NCI-H524 treated with DMSO at 0.1 percent for 48 hours (cell line): ENCODE measurements around the gene HIPK4.
A peak's percentile ranks its signal among the peaks of the same experiment; 100 is the strongest.

ENCODE experiments used
- DNase-seq: peaks from one replicate; lab custom pipeline; 2025; lab: John Stamatoyannopoulos, UW

HIPK4 gene

DNA sequence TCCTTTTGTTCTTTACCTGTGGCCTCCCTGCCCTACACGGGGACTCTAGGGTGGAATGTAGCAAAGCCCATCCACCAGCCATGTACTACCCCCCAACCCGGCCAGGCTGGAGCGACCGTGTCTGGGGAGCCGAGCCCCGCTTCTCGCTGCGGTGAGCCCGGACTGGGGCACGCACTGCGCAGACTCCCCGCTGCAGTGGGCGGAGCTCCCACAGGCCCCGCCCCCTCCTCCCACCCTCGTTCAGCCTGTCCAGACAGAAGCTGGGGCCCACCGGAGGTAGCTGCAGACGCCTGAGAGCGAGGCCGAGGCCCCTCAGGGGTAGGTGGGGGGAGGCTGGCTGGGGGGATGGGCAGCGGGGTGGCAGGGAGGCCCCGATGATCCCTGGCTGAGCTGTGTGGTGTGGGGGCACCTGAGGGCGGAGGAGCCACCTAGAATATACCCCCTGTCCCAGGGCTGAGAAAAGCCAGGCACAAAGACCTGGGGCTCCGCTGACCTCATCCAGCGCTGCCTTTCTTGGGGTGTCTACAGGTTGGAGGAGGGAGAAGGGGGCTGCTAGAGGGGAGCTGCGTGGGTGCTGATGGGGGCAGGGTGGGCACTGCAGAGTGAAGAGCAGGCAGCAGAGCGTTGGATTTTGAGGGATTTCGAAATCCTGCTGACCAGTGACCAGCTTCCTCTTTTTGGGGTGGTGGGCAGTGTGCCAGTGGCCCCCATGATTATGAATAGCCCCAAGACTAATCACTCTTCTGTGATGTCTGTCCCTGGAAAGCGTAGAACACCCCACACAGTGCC lies 24.2 kb downstream of the HIPK4 start:
- no peak for DNase-seq

DNA sequence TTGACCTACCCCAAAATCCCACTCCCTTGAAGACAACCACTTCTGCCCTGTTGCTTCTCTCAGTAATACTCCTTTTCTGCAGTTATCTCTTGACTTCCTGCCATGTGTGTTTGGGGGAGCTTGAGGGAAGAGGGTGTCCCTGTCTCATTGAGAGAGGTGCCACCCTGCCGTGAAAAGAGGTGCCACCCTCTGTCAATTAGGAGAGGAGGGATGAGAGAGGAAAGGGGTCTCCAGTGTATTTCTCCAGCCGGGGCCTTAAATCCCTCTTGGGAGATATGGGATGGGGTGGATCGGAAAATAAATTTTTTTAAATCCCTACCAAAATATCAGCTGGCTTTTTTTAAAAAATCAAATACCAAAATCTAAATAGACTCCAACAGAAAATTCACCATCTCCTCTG lies 25.0 kb downstream of the HIPK4 start:
- no peak for DNase-seq

DNA sequence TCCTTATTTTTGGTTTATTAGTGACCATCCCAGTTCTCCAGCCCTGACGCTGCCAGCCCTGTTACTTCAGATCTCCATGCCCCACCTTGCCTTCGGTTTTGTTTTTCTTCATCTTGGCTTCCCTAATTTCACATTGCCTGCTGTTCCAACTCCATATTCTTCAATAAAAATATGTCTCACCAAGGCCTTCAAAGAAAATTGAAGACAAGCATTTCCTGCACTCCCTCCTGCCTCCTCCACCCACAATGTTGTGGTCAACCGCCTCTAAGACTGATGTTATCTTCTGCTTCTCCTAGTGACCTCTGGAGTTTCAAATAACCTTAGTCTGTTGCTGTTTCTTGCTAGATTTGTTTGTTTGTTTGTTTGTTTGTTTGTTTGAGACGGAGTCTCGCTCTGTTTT lies 26.9 kb downstream of the HIPK4 start:
- DNase-seq: no peak

DNA sequence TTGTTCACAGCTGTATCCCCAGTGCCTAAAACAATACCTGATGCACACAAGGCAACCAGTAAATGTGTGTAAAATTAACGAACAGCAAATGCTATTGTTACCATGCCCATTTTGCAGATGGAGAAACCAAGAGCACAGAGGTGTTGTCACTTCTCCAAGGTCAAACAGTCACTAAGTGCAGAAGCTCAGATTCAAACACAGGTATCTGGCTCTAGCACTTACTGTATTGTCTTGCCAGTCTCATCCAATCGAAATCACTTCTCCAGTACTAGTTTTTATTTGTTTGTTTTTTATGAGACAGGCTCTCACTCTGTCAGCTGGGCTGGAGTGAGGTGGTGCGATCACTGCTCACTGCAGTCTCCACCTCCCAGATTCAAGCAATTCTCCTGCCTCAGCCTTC lies 27.8 kb downstream of the HIPK4 start:
- no peak for DNase-seq

DNA sequence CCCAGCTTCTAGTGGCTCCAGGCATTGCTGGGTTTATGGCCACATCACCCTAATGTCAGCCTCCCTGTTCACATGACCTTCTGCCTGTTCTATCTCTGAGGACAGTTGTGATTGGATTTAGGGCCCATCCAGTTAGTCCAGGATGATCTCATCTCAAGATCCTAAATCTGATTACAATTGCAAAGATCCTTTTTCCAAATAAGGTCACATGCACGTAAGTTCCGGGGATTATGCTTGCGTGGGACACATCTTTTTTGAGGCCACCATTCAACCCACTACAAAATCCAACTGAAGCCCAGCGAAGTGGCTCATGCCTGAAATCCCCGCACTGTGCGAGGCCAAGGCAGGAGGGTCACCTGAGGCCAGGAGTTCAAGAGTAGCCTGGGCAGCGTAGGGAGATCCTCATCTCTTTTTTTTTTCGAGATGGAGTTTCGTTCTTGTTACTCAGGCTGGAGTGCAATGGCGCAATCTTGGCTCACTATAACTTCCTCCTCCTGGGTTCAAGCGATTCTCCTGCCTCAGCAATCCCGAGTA lies 29.2 kb downstream of the HIPK4 start:
- DNase-seq: no peak

DNA sequence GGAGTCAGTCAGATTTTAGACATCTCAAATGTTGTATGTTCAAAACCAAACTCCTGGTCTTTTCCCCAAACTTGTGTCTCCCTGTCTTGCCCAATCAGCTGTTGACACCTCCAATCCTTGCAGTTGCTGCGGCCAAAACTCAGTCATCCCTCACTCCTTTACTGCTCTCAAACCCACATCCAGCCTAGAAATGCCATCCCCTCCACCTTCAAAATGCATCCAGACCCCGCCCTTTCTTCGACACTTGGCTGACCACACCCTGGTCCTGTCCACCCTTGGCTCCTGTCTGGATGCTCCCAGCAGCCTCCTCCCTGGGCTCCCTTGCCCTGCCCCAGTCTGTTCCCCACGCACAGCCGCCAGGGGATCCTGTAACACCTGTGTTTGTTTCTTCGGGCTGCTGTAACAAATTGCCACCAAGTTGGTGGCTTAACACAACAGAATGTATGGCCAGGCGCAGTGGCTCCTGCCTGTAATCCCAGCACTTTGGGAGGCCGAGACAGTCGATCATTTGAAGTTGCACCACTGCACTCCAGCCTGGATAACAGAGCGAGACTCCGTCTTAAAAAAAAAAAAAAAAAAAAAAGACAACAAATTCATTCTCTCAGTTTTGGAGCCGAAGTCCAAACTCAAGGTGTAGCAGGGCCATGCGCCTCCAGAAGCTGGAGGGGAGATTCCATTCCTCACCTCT lies 29.8 kb downstream of the HIPK4 start:
- no peak for DNase-seq

DNA sequence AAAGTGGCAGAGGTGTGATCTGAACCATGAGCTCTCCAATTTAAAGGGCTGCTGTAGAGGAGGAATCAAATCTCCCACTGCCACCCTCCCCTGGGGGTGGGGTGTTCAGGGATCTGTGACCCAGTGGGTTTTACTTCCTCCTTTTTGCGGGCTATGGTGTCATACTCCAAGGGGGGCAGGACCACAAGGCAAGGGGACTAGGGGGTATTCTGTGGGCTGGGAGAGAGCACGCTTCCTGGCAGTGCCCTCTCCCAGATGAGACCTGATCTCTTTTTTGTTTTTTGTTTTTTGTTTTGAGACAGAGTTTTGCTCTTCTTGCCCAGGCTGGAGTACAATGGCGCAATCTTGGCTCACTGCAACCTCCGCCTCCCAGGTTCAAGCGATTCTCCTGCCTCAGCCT lies 31.2 kb downstream of the HIPK4 start:
- DNase-seq: no peak

DNA sequence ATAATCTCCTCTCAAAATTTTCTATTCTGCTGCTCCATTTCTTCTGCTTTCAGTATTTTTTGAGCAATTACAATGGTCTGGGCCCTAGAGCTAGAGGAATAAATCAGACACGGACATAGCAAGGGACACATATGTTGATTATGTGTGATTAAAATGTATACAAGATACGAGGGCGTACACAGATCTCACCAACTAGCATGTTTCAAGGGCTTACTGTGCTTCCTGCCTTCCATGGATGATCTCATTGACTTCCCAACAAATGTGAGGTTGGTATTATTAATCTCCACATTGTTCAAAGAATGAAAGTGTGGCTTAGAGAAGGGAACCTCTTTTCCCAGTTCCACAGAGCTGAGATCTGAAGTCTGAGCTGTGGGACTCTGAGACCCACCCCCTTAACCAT lies 32.3 kb downstream of the HIPK4 start:
- DNase-seq: no peak

DNA sequence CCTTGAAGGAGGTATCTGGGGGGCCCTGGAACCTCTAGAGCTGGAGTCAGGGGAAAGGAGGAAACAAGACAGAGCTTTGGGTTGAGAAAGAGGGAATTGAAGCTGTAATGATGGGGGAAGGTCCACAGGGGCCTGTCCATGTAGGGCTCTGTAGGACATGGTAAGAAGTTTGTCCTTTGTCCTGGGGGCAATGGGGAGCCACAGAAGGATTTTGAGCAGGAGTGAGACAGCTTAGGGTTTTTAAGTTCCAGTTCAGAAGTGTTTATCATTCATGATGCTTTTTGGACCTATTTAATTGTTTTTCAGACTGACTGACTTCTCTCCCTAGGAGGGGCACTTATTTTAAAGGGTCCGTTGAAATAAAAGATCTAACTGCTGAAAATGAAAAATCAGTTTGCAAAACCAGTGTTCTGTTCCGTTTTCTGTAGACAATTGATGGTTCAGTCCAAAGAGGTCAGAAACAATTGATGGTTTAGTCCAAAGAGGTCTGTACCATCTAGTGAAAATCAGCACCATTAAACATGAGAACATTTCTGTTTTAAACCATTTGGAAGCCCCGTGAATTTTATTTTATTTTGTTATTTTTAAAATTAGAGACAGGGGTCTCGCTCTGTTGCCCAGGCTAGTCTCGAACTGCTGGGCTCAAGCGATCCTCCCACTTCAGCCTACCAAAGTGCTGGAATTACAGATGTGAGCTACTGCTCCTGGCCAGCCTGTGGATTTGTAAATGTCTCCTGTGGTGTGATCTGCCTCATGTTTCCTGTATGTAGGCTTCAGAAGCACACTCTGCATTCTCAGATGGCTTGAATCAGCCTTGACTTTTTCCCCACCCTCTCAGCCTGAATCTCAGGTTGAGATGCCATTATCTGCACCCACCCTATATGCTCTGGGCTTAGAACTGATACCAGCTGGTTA lies 33.0 kb downstream of the HIPK4 start:
- no peak for DNase-seq

DNA sequence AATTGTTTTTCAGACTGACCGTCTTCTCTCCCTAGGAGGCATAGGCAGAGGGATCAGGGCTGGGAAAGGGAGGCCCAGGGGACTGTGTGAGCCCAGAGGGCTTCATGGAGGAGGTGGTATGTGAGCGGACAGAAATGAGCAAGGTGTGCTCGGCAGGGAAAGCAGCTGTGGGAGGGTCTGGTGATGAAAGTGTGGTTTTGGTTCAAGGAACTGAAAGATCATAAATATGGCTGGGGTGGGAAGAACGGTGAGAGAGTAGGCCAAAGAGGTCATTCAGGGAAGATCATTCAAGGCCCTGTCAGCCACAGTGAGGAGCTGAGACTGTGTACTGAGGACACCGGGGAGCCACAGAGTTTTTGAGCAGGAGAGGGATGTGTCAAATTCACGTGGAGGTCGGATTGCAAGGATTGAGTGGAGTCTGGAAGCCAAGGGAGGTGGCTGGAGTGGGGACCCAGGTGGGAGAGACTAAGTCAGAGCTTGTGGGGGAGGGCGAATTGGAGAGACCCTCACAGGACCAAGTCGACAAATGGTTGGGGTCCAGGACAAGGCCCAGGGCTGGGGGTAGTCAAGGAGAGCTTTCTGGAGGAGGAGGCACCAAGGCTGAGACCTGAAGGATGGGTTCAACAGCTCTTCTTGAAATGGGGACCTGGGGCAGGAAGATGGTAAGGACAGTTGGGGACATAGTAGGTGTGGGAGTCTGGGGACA lies 33.9 kb downstream of the HIPK4 start:
- DNase-seq: no peak

DNA sequence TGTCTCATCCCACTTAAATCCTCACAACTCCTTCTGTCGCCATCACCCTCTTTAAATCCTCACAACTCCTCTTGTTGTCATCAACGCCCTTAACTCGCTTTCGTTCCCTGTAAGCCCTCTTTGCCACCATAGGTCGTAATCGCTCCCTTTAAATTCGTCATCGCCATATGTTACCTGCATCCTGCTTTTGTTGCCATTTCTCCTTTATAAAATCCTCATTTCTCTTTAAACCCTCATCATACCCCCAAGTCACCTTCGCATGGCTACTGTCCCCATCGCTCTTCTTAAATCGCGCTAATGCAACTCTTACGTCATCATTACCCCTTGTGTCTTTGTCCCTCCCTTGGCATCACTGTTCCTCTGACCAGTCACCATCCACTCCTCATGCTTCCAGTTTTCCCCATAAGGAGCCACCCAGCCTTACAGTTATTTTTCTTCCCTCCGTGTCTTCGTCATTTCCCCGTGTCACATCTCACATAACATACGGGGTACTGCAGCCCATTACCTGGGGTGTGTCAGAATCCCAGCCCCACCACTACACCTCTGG lies 40.9 kb downstream of the HIPK4 start:
- DNase-seq: no peak

DNA sequence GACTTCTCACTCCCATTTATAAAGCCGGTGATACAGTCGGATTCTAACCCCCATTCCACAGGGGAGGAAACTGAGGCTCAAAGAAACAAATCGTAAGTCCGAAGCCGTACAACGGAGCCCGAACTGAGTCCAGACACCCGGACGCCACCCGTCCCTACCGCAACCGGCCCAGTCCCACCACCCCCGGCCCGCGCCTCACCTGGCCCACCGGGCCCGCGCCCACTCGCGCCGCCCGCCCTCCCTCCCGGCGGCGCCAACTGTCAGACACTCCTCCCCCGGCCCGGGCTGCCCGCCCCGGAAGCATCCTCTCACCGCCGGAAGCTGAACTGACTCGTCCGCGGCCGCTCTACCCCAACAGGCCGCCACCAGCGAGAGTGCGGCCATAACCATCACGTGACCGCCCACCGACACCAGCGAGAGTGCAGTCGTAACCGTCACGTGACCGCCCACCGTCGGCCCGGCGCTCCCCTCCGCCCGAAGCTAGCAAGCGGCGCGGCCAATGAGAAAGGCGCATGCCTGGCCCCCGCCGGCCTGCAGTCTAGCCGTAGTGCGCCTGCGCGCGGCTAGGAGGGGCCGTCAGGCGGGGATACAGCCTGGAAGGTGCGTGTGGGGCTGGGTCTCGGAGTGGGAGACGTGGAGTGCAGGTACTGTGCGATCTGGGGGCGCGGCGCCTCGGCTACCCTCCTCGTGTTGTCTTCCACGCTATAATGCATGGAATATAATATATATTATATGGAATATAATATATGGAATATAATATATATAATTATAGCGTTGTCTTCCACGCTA lies 41.7 kb downstream of the HIPK4 start, which contains the start of the genes C19orf47 and PLD3:
C19orf47 (minus strand) TSS at position 273 of the 789 bp plus-strand sequence. CDS start 6,540 bp downstream, outside the sequence.
PLD3 (plus strand) TSS at position 571 of the 789 bp plus-strand sequence. CDS start 17,789 bp downstream, outside the sequence.
- DNase-seq: peak; percentile 98

DNA sequence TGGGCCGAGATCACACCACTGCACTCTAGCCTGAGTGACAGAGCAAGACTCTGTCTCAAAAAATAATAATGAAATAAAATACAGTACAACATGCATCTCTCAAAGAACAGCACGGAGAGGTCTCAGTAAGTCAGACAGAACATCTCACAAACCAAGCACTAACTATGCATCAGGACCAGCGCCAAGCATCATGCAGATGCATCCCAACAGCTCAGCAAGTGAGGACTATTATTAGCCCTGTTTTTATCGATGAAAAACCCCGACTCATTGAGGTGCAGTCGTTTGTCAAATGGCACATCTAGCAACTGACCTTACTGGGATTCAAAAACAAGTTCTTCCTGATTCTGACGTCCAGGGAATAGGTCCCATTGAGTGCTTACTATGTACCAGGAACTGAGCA lies 45.6 kb downstream of the HIPK4 start:
- DNase-seq: no peak

DNA sequence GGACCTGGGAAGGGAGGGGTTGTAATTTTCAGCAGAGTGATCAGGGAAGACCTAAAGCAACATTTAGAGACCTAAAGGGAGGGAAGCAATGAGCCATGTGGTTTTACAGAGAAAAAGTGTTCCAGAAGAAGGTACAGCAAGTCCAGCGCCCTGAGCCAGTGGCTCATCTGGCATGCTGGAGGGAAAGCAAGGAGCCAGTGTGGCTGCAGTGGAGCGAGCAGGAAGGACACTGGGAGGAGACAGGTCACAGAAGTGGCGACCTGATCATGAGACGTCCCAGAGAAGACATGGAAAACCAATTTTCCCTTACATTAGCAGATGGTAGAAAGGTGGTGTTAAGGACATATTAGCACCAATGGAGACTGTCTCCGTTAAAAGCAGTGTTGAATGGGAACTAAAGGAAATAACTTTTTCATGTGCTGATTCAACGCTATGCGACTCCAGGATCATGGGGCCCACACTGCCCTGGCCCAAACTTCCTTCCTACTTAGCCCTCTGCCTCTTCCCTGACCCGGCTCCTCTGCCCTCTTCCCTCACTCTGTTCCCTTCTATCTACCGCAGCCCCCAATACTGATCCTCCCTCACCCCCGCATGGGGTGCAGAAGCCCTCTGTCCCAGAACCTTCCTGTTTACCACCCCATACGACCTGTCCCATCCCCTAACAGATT lies 47.2 kb downstream of the HIPK4 start:
- no peak for DNase-seq

DNA sequence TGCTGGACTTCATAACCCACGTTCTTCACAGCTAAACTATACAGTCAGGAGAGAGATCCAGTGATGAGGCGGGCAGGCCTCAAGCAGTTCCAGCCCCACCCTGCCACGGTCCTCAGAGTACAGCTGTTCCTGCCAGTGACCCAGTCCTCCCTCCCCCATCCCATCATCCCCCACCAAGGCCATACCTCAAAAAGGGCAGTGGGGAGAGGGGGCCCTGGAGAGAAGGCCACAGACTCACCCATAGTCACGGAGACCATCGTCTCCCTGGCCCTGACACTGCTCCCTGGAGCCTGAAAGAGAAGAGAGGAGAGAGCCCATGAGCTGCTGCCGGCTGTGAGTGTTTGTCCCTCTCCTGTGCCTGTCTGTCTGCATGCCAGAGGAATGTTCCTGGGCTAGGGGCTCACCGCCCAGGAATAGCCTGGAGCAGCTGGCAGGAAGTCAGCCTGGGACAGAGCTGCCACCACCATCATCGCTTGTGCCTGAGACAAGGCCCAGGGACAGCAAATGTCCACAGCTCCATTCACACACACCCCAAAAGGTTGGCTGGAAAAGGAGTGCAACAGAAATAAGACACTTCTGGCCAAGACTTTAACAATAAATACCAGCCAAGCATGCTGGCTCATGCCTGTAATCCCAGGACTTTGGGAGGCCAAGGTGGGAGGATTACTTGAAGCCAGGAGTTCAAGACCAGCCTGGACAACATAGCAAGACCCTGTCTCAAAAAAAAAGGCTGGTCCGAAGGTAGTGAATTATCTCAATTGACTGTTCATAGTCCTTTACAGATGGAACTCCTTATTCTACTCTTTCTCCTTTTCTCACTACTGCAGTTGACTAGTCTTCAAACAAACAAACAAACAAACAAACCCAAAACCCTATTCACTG lies 48.1 kb downstream of the HIPK4 start:
- DNase-seq: no peak

DNA sequence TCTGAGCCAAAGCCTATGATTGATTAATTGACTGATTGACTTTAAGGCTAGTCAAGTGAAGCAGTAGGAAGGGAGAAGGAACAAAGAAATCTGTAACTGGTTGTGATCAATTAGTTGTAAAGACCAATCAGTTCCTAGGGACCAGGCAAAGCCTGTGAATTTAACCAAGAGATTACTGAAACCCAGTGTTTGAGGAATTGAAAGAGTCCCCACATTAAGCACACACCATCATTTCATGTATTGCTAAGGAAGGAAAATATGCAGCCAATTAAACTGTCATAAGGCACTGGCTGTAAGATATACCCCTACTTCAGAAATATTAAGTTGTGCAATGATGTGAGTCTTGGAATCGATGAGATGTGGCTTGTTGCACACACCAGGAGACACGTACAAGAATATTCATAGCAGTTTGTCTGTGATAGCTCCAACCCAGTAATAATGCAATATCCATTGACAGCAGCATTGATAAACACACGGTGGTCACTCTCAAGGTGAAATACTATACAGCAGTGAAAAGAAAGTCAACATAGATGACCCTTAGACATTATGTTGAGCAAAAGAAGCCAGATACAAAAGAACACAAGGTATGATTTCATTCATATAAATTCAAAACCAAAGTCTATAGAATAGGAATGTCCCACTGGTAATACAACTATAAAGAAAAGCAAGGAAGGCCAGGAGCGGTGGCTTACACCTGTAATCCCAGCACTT lies 50.8 kb downstream of the HIPK4 start:
- no peak for DNase-seq

DNA sequence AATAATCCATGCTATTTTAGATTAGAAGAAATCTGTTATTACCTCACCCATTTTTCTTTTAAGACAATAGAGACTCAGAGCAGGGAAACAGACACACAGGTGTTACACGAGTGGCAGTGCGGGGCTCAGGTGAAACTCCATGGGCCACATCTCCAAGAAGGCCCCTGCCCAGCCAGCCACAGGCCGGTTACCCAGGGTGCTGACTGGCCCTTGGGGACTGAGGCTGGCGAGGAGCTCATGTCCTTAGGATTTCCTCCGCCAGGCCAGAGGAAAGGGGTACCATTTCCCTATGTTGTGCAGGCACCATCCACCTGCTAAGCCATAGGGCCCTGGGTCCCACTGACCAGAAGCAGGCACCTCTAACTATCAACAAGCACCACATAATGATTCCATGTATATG lies 52.4 kb downstream of the HIPK4 start:
- DNase-seq: no peak

DNA sequence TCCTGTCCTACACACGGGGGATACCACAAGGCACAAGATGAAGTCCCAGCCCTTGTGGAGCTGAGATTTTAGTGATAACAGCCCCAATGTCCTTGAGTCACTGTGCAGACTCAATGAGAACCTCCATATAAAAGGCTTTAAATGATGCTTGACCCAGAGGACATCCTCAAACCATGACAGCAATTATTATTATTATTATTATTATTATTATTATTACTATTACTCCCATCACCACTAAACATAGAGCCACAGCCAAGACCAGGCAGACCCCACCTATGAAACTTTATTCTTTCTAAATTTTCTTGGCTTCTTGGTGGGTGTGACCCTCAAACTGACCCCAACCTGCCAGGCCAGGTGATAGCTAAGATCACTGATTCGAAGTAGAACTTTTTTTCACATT lies 52.9 kb downstream of the HIPK4 start:
- DNase-seq: no peak
